Lung (tissue), 12 donors: ENCODE results near the gene TMEM109. TPM values are rescaled to one million over a fixed set of nuclear protein-coding genes. Genes with fewer than 3 reads are reported as not detected.

Experiments
- ATAC-seq: fragments of 200-7000 bp; cut with Tn5 transposase; one replicate; pipeline ENCODE4 v1.9.1; 2020; ENCODE audit warnings: moderate number of reproducible peaks; ENCODE audit not compliant: insufficient read depth, low FRiP score
- DNase-seq, 3 donors: peaks; one replicate each; pipeline ENCODE4 v3.0.0-alpha.2; 2013 to 2017
- H3K27ac ChIP-seq, 2 donors: one replicate each; pipeline ENCODE4 v1.5.1; 2013; ENCODE audit warnings: mild to moderate bottlenecking in 2 of 2, moderate library complexity in 2 of 2, control low read depth in 1 of 2, inconsistent platforms in 1 of 2, low read depth in 1 of 2, low read length in 1 of 2
- H3K27me3 ChIP-seq, 3 donors: one replicate each; pipeline ENCODE4 v1.5.1; 2013; ENCODE audit warnings: low read length in 2 of 3; ENCODE audit not compliant: control insufficient read depth in 3 of 3, insufficient read depth in 3 of 3
- H3K36me3 ChIP-seq, 4 donors: one replicate each; pipeline ENCODE4 v1.5.1; 2013; ENCODE audit warnings: low read length in 4 of 4, mild to moderate bottlenecking in 1 of 4, moderate library complexity in 1 of 4; ENCODE audit not compliant: control insufficient read depth in 4 of 4, insufficient read depth in 4 of 4
- H3K4me1 ChIP-seq, 5 donors: one replicate each; pipeline ENCODE4 v1.5.1; 2013; ENCODE audit warnings: low read length in 5 of 5, mild to moderate bottlenecking in 2 of 5, moderate library complexity in 1 of 5; ENCODE audit not compliant: control insufficient read depth in 5 of 5, insufficient read depth in 5 of 5
- H3K4me3 ChIP-seq: one replicate; pipeline ENCODE4 v1.5.1; 2013; ENCODE audit warnings: mild to moderate bottlenecking, control low read depth, moderate library complexity
- H3K9ac ChIP-seq, 2 donors: one replicate each; pipeline ENCODE4 v1.5.1; 2013; ENCODE audit warnings: low read length in 2 of 2, control low read depth in 1 of 2; ENCODE audit not compliant: insufficient read depth in 1 of 2
- H3K9me3 ChIP-seq, 4 donors: one replicate each; pipeline ENCODE4 v1.5.1; 2013; ENCODE audit warnings: low read length in 3 of 4, mild to moderate bottlenecking in 1 of 4, moderate library complexity in 1 of 4; ENCODE audit not compliant: control insufficient read depth in 4 of 4, insufficient read depth in 3 of 4
- WGBS, 2 donors: extraction: QIAGEN DNeasy Blood & Tissue Kit; methylation state at CpG; one replicate each; pipeline ENCODE4 v1.1.7; 2013; 5-methylcytosine and 5-hydroxymethylcytosine counted together
- polyA plus RNA-seq, 2 donors: library from polyadenylated mRNA; stranded (reverse); fragments of 200-250 nt; gene quantifications; one replicate each; pipeline ENCODE4 v1.2.1, GENCODE V29; 2013
- total RNA-seq, 2 donors: library from RNA; depleted of rRNA in 1 of 2; stranded (reverse); fragments of >200 nt in 1 of 2; gene quantifications; one replicate each; pipeline ENCODE4 v1.2.1, GENCODE V29; 2014 to 2021
- TF ChIP-seq, protein P1 (sequence below): IDR thresholded peaks from 2 replicates; pipeline ENCODE4 v1.5.1; 2012; ENCODE audit warnings: mild to moderate bottlenecking; ENCODE audit errors: control extremely low read depth, extremely low read depth
- donor health status: control.
- donor health status: control.
- donor health status: Bipolar disorder and iron deficiency.
- donor health status: healthy.
- donor health status: DM: yes; HTN: yes; CAD: no.

The TMEM109 gene
- total and polyA plus RNA-seq, 4 donors = 69.2 to 128 (median 99.3) TPM

DNA sequence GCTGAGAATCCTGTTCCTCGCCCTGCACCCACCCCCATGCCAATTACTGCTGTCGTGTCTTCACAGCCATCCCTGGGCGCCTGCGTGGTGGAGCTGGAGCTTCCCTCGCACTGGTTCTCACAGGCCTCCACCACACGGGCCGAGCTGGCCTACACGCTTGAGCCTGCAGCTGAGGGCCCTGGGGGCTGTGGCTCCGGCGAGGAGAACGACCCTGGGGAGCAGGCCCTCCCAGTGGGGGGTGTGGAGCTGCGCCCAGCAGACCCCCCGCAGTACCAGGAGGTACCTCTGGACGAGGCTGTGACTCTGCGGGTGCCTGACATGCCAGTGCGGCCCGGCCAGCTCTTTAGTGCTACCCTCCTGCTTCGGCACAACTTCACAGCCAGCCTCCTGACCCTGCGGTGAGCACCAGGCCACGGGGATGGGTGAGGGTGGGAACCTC, 14.6 kb downstream of the TMEM109 start:
- TF ChIP-seq, protein P1, sequence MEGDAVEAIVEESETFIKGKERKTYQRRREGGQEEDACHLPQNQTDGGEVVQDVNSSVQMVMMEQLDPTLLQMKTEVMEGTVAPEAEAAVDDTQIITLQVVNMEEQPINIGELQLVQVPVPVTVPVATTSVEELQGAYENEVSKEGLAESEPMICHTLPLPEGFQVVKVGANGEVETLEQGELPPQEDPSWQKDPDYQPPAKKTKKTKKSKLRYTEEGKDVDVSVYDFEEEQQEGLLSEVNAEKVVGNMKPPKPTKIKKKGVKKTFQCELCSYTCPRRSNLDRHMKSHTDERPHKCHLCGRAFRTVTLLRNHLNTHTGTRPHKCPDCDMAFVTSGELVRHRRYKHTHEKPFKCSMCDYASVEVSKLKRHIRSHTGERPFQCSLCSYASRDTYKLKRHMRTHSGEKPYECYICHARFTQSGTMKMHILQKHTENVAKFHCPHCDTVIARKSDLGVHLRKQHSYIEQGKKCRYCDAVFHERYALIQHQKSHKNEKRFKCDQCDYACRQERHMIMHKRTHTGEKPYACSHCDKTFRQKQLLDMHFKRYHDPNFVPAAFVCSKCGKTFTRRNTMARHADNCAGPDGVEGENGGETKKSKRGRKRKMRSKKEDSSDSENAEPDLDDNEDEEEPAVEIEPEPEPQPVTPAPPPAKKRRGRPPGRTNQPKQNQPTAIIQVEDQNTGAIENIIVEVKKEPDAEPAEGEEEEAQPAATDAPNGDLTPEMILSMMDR = no peak
- 91 to 93% methylated on average over 20 of the region's 20 CpGs for WGBS, 2 donors
- DNase-seq (no peak), ATAC-seq (no peak)
- Histone ChIP-seq H3K4me3 (no peak overlapping the region), H3K36me3 (peaks cover 0 to 11% (median 5%) of the 10 kb centered on the region in 4 donors), H3K4me1 (peaks cover 0 to 16% (median 0%) of the 10 kb centered on the region in 5 donors), H3K27ac (no peak overlapping the region), H3K9ac (no peak overlapping the region), H3K27me3 (no peaks in the 10 kb centered on the region), H3K9me3 (no peaks in the 10 kb centered on the region)

DNA sequence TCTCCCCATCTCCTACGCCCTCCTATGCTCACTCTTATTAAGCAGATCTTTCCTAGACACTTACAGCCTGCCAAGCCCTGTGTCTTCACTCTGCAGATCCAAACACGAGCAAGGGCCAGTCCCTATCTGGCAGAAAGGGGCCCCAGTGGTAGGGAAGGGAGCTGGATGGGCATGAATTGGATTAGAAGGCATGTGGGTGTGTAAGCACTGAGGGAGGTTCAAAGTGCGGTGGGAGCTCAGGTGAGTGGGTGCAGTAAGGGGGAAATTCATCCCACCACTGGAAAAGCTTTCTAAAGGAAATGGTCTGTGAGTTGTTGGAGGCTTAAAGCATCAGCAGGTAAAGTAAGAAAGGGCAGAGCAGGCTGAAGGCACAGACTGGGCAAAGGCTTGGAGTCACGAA, 15.8 kb downstream of the TMEM109 start:
- no peak for DNase-seq
- peaks cover 0 to 11% (median 0%) of the 10 kb centered on the region in 5 donors for H3K4me1 ChIP-seq

DNA sequence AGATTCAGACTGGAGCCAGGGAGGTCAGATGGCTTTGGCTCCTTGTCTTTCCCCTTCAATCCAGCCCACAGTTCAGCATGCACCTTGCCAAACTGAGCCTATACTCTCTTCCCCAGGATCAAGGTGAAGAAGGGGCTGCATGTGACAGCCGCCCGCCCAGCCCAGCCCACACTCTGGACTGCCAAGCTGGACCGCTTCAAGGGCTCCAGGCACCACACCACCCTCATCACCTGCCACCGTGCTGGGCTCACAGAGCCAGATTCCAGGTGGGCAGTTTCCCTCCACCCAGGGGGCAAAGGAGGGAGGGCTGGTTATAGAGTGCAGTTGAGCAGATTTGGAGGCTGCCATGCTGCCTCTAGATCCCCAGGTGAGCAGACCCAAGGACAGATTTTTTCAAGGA, 16.4 kb downstream of the TMEM109 start:
- Histone ChIP-seq H3K4me1 (peaks cover 0 to 5% (median 0%) of the 10 kb centered on the region in 5 donors), H3K9ac (no peak overlapping the region), H3K27me3 (no peaks in the 10 kb centered on the region), H3K9me3 (no peaks in the 10 kb centered on the region), H3K36me3 (peaks cover 0 to 11% (median 5%) of the 10 kb centered on the region in 4 donors), H3K4me3 (no peak overlapping the region), H3K27ac (no peak overlapping the region)
- ATAC-seq (no peak), DNase-seq (no peak)
- TF ChIP-seq, protein P1 = no peak
- WGBS, 2 donors = 92 to 99% methylated on average over 4 of the region's 4 CpGs

More for the DNA sequence above, 15.8 kb downstream of the TMEM109 start:
- H3K36me3 ChIP-seq = peaks cover 0 to 11% (median 5%) of the 10 kb centered on the region in 4 donors
- 84 to 86% methylated on average over 4 of the region's 4 CpGs for WGBS, 2 donors
- no peak overlapping the region for H3K4me3 ChIP-seq
- no peaks in the 10 kb centered on the region for H3K9me3 ChIP-seq
- TF ChIP-seq, protein P1 = no peak
- no peaks in the 10 kb centered on the region for H3K27me3 ChIP-seq
- no peak overlapping the region for H3K27ac ChIP-seq
- no peak for ATAC-seq
- no peak overlapping the region for H3K9ac ChIP-seq

DNA sequence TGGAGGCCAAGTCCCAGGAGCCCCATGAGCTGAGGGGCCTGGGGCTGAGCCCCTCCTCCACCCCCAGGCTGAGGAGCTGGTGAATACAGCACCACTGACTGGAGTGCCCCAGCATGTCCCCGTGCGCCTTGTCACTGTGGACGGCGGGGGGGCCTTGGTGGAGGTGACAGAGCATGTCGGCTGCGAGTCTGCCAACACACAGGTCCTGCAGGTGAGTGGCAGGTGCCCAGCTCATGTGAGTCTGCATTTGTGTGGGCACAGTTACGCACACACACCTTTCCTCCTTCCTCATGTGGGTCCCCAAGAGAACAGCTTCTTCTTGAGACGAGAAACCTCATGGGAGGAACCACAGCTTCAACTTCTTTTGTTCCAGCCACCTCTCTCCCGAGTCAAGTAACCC, 18.0 kb downstream of the TMEM109 start:
- no peak for ATAC-seq
- peaks cover 0 to 11% (median 9%) of the 10 kb centered on the region in 4 donors for H3K36me3 ChIP-seq

More for the DNA sequence above, 18.0 kb downstream of the TMEM109 start:
- Histone ChIP-seq H3K4me1 (peaks cover 0 to 7% (median 0%) of the 10 kb centered on the region in 5 donors), H3K9ac (no peak overlapping the region), H3K4me3 (no peak overlapping the region), H3K27me3 (no peaks in the 10 kb centered on the region), H3K27ac (no peak overlapping the region), H3K9me3 (no peaks in the 10 kb centered on the region)
- DNase-seq = no peak
- TF ChIP-seq, protein P1 = no peak
- WGBS, 2 donors = 78 to 90% methylated on average over 9 of the region's 9 CpGs
